Gastrocnemius medialis (tissue), 4 donors: Measurements from ENCODE around the gene PKNOX1. TPM values are rescaled to one million over a fixed set of nuclear protein-coding genes. Genes with fewer than 3 reads are reported as not detected.
"Not testable (repeated sequence)": the region's sequence is repeated elsewhere in the genome, so short reads cannot be mapped to it uniquely, and the experiment has no call there.

Source experiments
- ATAC-seq, 2 donors: fragments of 150-250 bp; one replicate each; pipeline ENCODE4 v1.9.1; 2016
- DNase-seq, 2 donors: peaks; one replicate each; pipeline ENCODE4 v3.0.0-alpha.2; 2019
- H3K27ac ChIP-seq, 4 donors: fragments of 200-600 bp; sonication (generic); 1 replicate in 1 of 4; 2 replicates in 3 of 4; pipeline ENCODE4 v1.5.1; 2016 to 2018; ENCODE audit warnings: mild to moderate bottlenecking in 2 of 4, moderate library complexity in 1 of 4
- H3K27me3 ChIP-seq, 3 donors: fragments of 200-600 bp; sonication (generic) in 2 of 3; 1 replicate in 1 of 3; 2 replicates in 2 of 3; pipeline versions ENCODE4 v1.5.1 to v1.6.0; 2016 to 2019; ENCODE audit warnings: mild to moderate bottlenecking in 1 of 3, moderate library complexity in 1 of 3
- H3K36me3 ChIP-seq, 2 donors: fragments of 200-600 bp; sonication (generic) in 1 of 2; one replicate each; pipeline ENCODE4 v1.5.1; 2017 to 2018
- H3K4me1 ChIP-seq, 2 donors: fragments of 200-600 bp; sonication (generic) in 1 of 2; one replicate each; pipeline ENCODE4 v1.5.1; 2016 to 2017; ENCODE audit warnings: mild to moderate bottlenecking in 2 of 2
- H3K4me3 ChIP-seq, 4 donors: fragments of 200-600 bp; sonication (generic) in 3 of 4; 1 replicate in 1 of 4; 2 replicates in 3 of 4; pipeline ENCODE4 v1.5.1; 2016 to 2019; ENCODE audit warnings: mild to moderate bottlenecking in 2 of 4
- H3K9me3 ChIP-seq, 3 donors: fragments of 200-600 bp; sonication (generic) in 2 of 3; 1 replicate in 1 of 3; 2 replicates in 2 of 3; pipeline ENCODE4 v1.5.1; 2016 to 2019
- in situ Hi-C, 4 donors: fragments of 200-750 bp; cut with MboI; loops; one replicate each; pipeline versions ENCODE4 v1.15.0 to v1.8.0; 2017; ENCODE audit warnings: low sequenced_read_pairs in 4 of 4
- intact Hi-C: fragments of 100-400 bp; cut with DNase I; formaldehyde crosslinking; loops from one replicate; pipeline ENCODE4 v1.15.1; 2023; ENCODE audit warnings: low total_unique reads
- total RNA-seq, 4 donors: library from RNA; depleted of rRNA; stranded (reverse); fragments of >200 nt; gene quantifications; one replicate each; pipeline versions ENCODE4 v1.1.0 to v1.2.3, GENCODE V29; 2016

The PKNOX1 gene
- total RNA-seq, 4 donors from 2014 or later: 5.3 to 18.0 (median 7.6) TPM

GRCh38 chr21:43045876-43046821 lies 71.8 kb downstream of the PKNOX1 start:
- ATAC-seq: peak; percentile 79 to 87
- H3K36me3 ChIP-seq, H3K4me3 ChIP-seq, H3K9me3 ChIP-seq, intact Hi-C loops, H3K27me3 ChIP-seq, H3K4me1 ChIP-seq, in situ Hi-C loops, DNase-seq: not testable (repeated sequence)
- H3K27ac ChIP-seq: peak overlapping the region in 1 of 4 donors; percentile 64

GRCh38 chr21:43053112-43053511 lies 78.8 kb downstream of the PKNOX1 start:
- H3K36me3 ChIP-seq, intact Hi-C loops, H3K27me3 ChIP-seq, ATAC-seq, in situ Hi-C loops, H3K4me1 ChIP-seq, H3K9me3 ChIP-seq, H3K4me3 ChIP-seq, DNase-seq, H3K27ac ChIP-seq: not testable (repeated sequence)

GRCh38 chr21:43062955-43063664 lies 88.7 kb downstream of the PKNOX1 start:
- DNase-seq, H3K9me3 ChIP-seq, H3K36me3 ChIP-seq, H3K4me1 ChIP-seq, H3K27me3 ChIP-seq, in situ Hi-C loops, H3K4me3 ChIP-seq, H3K27ac ChIP-seq, intact Hi-C loops: not testable (repeated sequence)
- ATAC-seq: peak in 1 of 2 donors; percentile 10

GRCh38 chr21:43064265-43064917 lies 90.0 kb downstream of the PKNOX1 start:
- ATAC-seq: peak; percentile 90 to 94
- DNase-seq, H3K27me3 ChIP-seq, H3K4me3 ChIP-seq, H3K4me1 ChIP-seq, H3K27ac ChIP-seq, H3K36me3 ChIP-seq, in situ Hi-C loops, H3K9me3 ChIP-seq, intact Hi-C loops: not testable (repeated sequence)

GRCh38 chr21:43065991-43066390 lies 91.6 kb downstream of the PKNOX1 start:
- H3K27ac ChIP-seq, H3K4me1 ChIP-seq, H3K27me3 ChIP-seq, H3K4me3 ChIP-seq, H3K9me3 ChIP-seq, in situ Hi-C loops, ATAC-seq, H3K36me3 ChIP-seq, intact Hi-C loops, DNase-seq: not testable (repeated sequence)

GRCh38 chr21:43066690-43067089 lies 92.3 kb downstream of the PKNOX1 start:
- not testable (repeated sequence) for H3K27me3 ChIP-seq, H3K36me3 ChIP-seq

GRCh38 chr21:43068065-43068464 lies 93.7 kb downstream of the PKNOX1 start:
- H3K27ac ChIP-seq, in situ Hi-C loops, DNase-seq, H3K4me1 ChIP-seq, H3K36me3 ChIP-seq, H3K27me3 ChIP-seq, ATAC-seq, H3K9me3 ChIP-seq, intact Hi-C loops, H3K4me3 ChIP-seq: not testable (repeated sequence)

More at GRCh38 chr21:43066690-43067089, 92.3 kb downstream of the PKNOX1 start:
- ATAC-seq, H3K27ac ChIP-seq, DNase-seq, H3K9me3 ChIP-seq, in situ Hi-C loops, H3K4me1 ChIP-seq, intact Hi-C loops, H3K4me3 ChIP-seq: not testable (repeated sequence)

GRCh38 chr21:43069682-43070081 lies 95.3 kb downstream of the PKNOX1 start:
- H3K36me3 ChIP-seq, H3K9me3 ChIP-seq, H3K4me3 ChIP-seq, intact Hi-C loops, H3K4me1 ChIP-seq, H3K27ac ChIP-seq, in situ Hi-C loops, DNase-seq, ATAC-seq, H3K27me3 ChIP-seq: not testable (repeated sequence)

GRCh38 chr21:43072742-43073141 lies 98.4 kb downstream of the PKNOX1 start:
- H3K36me3 ChIP-seq, DNase-seq, H3K4me1 ChIP-seq, H3K27ac ChIP-seq, in situ Hi-C loops, ATAC-seq, H3K4me3 ChIP-seq, intact Hi-C loops, H3K9me3 ChIP-seq, H3K27me3 ChIP-seq: not testable (repeated sequence)

GRCh38 chr21:43074401-43075169 lies 100.2 kb downstream of the PKNOX1 start:
- H3K9me3 ChIP-seq, H3K27me3 ChIP-seq, H3K4me3 ChIP-seq, H3K36me3 ChIP-seq, intact Hi-C loops, DNase-seq, H3K4me1 ChIP-seq, H3K27ac ChIP-seq, ATAC-seq, in situ Hi-C loops: not testable (repeated sequence)
